Measurements from ENCODE around the gene INF2. TPM values are rescaled to one million over a fixed set of nuclear protein-coding genes. Genes with fewer than 3 reads are reported as not detected.

The INF2 gene
- polyA plus RNA-seq, 4 donors, result 44.6 to 69.0 (median 49.9) TPM

- DNase-seq (ENCODE audit: low read depth in 4 of 4, low spot score in 3 of 4), result no peak
Measured at GRCh38 chr14:104687601-104688504, 1.6 kb upstream of the INF2 start.

GRCh38 chr14:104688505-104689108 lies 811 bp upstream of the INF2 start:
- DNase-seq (ENCODE audit: low read depth in 4 of 4, low spot score in 3 of 4), result no peak

- DNase-seq (ENCODE audit: low read depth in 4 of 4, low spot score in 3 of 4), result no peak
Measured at GRCh38 chr14:104689881-104690711, 678 bp downstream of the INF2 start.

- DNase-seq (ENCODE audit: low read depth in 4 of 4, low spot score in 3 of 4), result no peak
Measured at GRCh38 chr14:104690861-104691455, 1.5 kb downstream of the INF2 start.

- DNase-seq (ENCODE audit: low read depth in 4 of 4, low spot score in 3 of 4), result no peak
Measured at GRCh38 chr14:104691546-104692260, 2.3 kb downstream of the INF2 start.

- DNase-seq (ENCODE audit: low read depth in 4 of 4, low spot score in 3 of 4), result no peak
Measured at GRCh38 chr14:104692261-104692938, 3.0 kb downstream of the INF2 start.

- no peak for DNase-seq (ENCODE audit: low read depth in 4 of 4, low spot score in 3 of 4)
Measured at GRCh38 chr14:104692939-104693315, 3.5 kb downstream of the INF2 start.

GRCh38 chr14:104693482-104694431 lies 4.3 kb downstream of the INF2 start:
- no peak for DNase-seq (ENCODE audit: low read depth in 4 of 4, low spot score in 3 of 4)

GRCh38 chr14:104694475-104694950 lies 5.1 kb downstream of the INF2 start:
- no peak for DNase-seq (ENCODE audit: low read depth in 4 of 4, low spot score in 3 of 4)

- no peak for DNase-seq (ENCODE audit: low read depth in 4 of 4, low spot score in 3 of 4)
Measured at GRCh38 chr14:104694991-104695659, 5.7 kb downstream of the INF2 start.

- no peak for DNase-seq (ENCODE audit: low read depth in 4 of 4, low spot score in 3 of 4)
Measured at GRCh38 chr14:104695660-104696000, 6.2 kb downstream of the INF2 start.

GRCh38 chr14:104696671-104697316 lies 7.4 kb downstream of the INF2 start:
- no peak for DNase-seq (ENCODE audit: low read depth in 4 of 4, low spot score in 3 of 4)

GRCh38 chr14:104697317-104697703 lies 7.9 kb downstream of the INF2 start:
- no peak for DNase-seq (ENCODE audit: low read depth in 4 of 4, low spot score in 3 of 4)

GRCh38 chr14:104697892-104698583 lies 8.6 kb downstream of the INF2 start:
- no peak for DNase-seq (ENCODE audit: low read depth in 4 of 4, low spot score in 3 of 4)

GRCh38 chr14:104698688-104699425 lies 9.4 kb downstream of the INF2 start:
- no peak for DNase-seq (ENCODE audit: low read depth in 4 of 4, low spot score in 3 of 4)

- no peak for DNase-seq (ENCODE audit: low read depth in 4 of 4, low spot score in 3 of 4)
Measured at GRCh38 chr14:104699426-104699748, 10.0 kb downstream of the INF2 start.
